ENCODE data around the gene SCCPDH. TPM values are rescaled to one million over a fixed set of nuclear protein-coding genes. Genes with fewer than 3 reads are reported as not detected.
A peak's percentile ranks its signal among the peaks of the same experiment; 100 is the strongest.

Gene SCCPDH
- total RNA-seq, 1 experiment from 2014 or later, result 32.2 TPM

DNA sequence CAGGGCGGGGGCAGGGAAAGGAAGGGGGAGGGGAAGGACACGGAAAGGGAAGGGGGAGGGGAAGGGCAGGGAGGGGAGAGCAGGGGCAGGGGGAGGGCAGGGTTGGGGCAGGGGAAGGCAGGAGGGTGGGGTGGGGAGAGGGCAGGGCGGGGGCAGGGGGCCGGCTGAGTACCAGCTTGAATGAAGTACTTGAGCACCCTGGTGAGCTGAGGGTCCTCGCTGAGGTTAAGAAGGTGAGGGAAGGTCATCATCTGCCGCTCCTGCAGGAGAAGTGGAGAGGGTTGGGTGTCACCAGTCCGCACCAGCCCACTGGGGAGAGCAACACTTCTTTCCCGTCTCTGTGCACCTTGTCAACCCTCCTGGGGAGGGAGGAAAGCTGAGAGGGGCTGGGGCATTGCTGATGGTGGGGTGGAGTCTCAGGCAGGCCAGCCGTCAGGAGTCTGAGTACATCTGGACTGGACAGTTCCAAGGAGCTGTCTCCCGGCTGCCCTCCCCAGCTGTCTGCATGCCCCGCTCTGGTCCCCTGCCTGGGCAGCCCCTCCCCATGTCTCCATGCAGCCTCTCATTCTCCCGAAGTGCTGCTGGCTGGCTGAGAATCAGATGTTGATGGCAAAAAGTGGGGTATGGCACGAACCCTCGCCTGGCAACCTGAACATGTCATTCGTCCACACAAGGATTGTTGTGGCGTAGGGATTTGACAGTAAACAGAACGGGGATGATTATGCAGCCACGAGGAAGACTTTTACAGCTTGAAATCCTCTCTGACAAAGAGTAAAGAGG lies 70.0 kb downstream of the SCCPDH start:
- Mint-ChIP-seq H3K4me1 (ENCODE audit: insufficient read depth, unreplicated experiment) (peaks cover 14% of the 10 kb centered on the region), H3K4me3 (ENCODE audit: unreplicated experiment) (no peak overlapping the region), H3K27me3 (ENCODE audit: insufficient read depth, unreplicated experiment) (no peaks in the 10 kb centered on the region), H3K9me3 (ENCODE audit: unreplicated experiment) (no peaks in the 10 kb centered on the region), H3K36me3 (ENCODE audit: insufficient read depth, unreplicated experiment) (no peaks in the 10 kb centered on the region), H3K27ac (ENCODE audit: low read depth, unreplicated experiment) (no peak overlapping the region)
- ChIA-PET CTCF (interaction anchor here (0.6 kb wide), 1 partner anchor 43 kb away, joined by 3 read pairs; no protein-coding TSS in a partner anchor), POLR2A (interaction anchor here (0.5 kb wide), 1 partner anchor 39 kb away, joined by 4 read pairs; no protein-coding TSS in a partner anchor)
- DNase-seq (ENCODE audit: unreplicated experiment), result no peak
- intact Hi-C loops (cut with micrococcal nuclease), result no loop called here
- TF ChIP-seq, protein P1, sequence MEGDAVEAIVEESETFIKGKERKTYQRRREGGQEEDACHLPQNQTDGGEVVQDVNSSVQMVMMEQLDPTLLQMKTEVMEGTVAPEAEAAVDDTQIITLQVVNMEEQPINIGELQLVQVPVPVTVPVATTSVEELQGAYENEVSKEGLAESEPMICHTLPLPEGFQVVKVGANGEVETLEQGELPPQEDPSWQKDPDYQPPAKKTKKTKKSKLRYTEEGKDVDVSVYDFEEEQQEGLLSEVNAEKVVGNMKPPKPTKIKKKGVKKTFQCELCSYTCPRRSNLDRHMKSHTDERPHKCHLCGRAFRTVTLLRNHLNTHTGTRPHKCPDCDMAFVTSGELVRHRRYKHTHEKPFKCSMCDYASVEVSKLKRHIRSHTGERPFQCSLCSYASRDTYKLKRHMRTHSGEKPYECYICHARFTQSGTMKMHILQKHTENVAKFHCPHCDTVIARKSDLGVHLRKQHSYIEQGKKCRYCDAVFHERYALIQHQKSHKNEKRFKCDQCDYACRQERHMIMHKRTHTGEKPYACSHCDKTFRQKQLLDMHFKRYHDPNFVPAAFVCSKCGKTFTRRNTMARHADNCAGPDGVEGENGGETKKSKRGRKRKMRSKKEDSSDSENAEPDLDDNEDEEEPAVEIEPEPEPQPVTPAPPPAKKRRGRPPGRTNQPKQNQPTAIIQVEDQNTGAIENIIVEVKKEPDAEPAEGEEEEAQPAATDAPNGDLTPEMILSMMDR (IDR thresholded peaks at IDR 0.05; ENCODE audit: unreplicated experiment), result no peak
- BruUV-seq (replicated peaks), result no TSS peak

DNA sequence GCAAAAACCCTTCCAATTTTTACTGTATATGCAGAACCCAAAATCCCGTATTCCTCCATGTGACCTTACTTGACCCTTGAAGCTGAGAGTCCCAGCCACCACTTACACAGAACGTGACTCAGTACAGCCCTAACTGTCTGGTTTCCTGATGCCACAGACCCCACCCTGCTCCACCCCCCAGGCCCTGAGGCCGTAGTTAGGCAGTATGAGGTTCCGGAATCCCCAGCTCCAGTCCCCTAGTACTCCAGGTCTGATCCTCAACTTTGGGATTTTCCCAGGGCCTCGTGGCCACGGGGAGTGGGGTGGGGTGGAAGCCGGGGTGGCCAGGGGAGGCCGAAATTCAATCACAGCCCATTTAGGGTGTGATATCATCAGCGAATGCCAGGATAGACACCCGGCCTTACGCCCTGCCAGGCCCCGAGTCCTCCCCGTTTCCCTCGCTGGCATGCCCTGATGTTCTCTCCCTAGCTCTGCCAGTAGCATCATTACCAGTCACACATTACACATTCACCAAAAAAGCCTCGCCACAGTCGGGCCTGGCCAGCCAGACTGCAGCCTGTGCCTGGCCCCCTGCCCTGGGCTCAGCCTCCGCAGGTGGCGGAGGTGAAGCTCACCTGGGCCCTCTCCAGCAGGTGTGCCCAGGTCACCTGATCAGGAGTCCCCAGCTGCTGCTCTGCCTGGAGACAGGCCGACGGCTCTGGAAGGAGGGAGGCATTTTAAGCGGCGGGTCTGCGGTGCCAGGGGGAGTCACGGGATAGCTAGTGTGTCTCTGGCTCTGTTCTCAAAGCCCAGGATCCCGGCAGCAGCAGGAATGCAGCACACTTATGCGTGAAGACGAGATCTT lies 70.8 kb downstream of the SCCPDH start:
- H3K27me3 Mint-ChIP-seq (ENCODE audit: insufficient read depth, unreplicated experiment), result no peaks in the 10 kb centered on the region
- H3K4me1 Mint-ChIP-seq (ENCODE audit: insufficient read depth, unreplicated experiment), result peaks cover 14% of the 10 kb centered on the region
- ChIA-PET CTCF (interaction anchor here (0.6 to 1.0 kb wide), 2 partner anchors 42 to 105 kb away, joined by 3 read pairs; no protein-coding TSS in a partner anchor), POLR2A (interaction anchor here (0.5 to 0.6 kb wide), 2 partner anchors 39 to 203 kb away, joined by 3 to 4 read pairs; no protein-coding TSS in a partner anchor)
- no peaks in the 10 kb centered on the region for H3K9me3 Mint-ChIP-seq (ENCODE audit: unreplicated experiment)
- H3K36me3 Mint-ChIP-seq (ENCODE audit: insufficient read depth, unreplicated experiment), result no peaks in the 10 kb centered on the region
- no peak overlapping the region for H3K4me3 Mint-ChIP-seq (ENCODE audit: unreplicated experiment)
- TF ChIP-seq, protein P1 (IDR thresholded peaks at IDR 0.05; ENCODE audit: unreplicated experiment), result no peak
- no TSS peak for BruUV-seq (replicated peaks)
- intact Hi-C loops (cut with micrococcal nuclease), result no loop called here
- DNase-seq (ENCODE audit: unreplicated experiment), result peak; percentile 50
- H3K27ac Mint-ChIP-seq (ENCODE audit: low read depth, unreplicated experiment), result no peak overlapping the region

GRCh38 chr1:246795906-246796694 lies 71.9 kb downstream of the SCCPDH start:
- Mint-ChIP-seq H3K27ac (ENCODE audit: low read depth, unreplicated experiment) (no peak overlapping the region), H3K36me3 (ENCODE audit: insufficient read depth, unreplicated experiment) (no peaks in the 10 kb centered on the region), H3K9me3 (ENCODE audit: unreplicated experiment) (no peaks in the 10 kb centered on the region), H3K4me3 (ENCODE audit: unreplicated experiment) (no peak overlapping the region), H3K27me3 (ENCODE audit: insufficient read depth, unreplicated experiment) (no peaks in the 10 kb centered on the region), H3K4me1 (ENCODE audit: insufficient read depth, unreplicated experiment) (peaks cover 14% of the 10 kb centered on the region)
- ChIA-PET POLR2A (no interaction called here), CTCF (interaction anchor here (0.6 to 1.0 kb wide), 2 partner anchors 106 to 318 kb away, joined by 3 read pairs; no protein-coding TSS in a partner anchor)
- TF ChIP-seq, protein P1 (IDR thresholded peaks at IDR 0.05; ENCODE audit: unreplicated experiment), result no peak
- DNase-seq (ENCODE audit: unreplicated experiment), result no peak
- intact Hi-C loops (cut with micrococcal nuclease), result no loop called here
- no TSS peak for BruUV-seq (replicated peaks)

All from MCF 10A (cell line).